Measurements from ENCODE around the gene AUTS2. TPM values are rescaled to one million over a fixed set of nuclear protein-coding genes. Genes with fewer than 3 reads are reported as not detected.

The AUTS2 gene
- total and polyA plus RNA-seq, 2 of the 8 experiments (the other 6 are each of a cell fraction or from before 2014, with no cell fraction given) = 25.9 to 101 TPM

- no peak for FAIRE-seq
- Histone ChIP-seq H2AFZ (ENCODE audit: low read length) (no peak overlapping the region), H4K20me1 (replicated peaks in 1 of 2; ENCODE audit: control insufficient read depth in 1 of 2, insufficient read depth in 2 of 2, low read length in 2 of 2) (no peaks in the 10 kb centered on the region), H4K5ac (ENCODE audit: insufficient read length, low read depth, low read length) (no peak overlapping the region), H2AK5ac (ENCODE audit: low read depth, low read length) (no peak overlapping the region), H4K8ac (ENCODE audit: extremely low read depth, insufficient read depth, low read length) (no peak overlapping the region), H3K23ac (ENCODE audit: insufficient read length) (no peak overlapping the region), H3K9me3 (ENCODE audit: insufficient read depth in 2 of 2, low read depth in 1 of 2, low read length in 1 of 2) (no peaks in the 10 kb centered on the region), H3K27ac (ENCODE audit: low read depth, low read length) (no peak overlapping the region), H3K79me1 (ENCODE audit: low read depth, low read length) (no peaks in the 10 kb centered on the region), H3K4ac (replicated peaks; ENCODE audit: insufficient read length, low read depth, low read length) (no peak overlapping the region), H3K79me2 (ENCODE audit: control insufficient read depth in 1 of 2, insufficient read depth in 2 of 2, low read length in 2 of 2) (no peaks in the 10 kb centered on the region), H3K4me3 (ENCODE audit: extremely low read depth in 1 of 4, insufficient read depth in 2 of 4, low read depth in 3 of 4, low read length in 4 of 4) (no peak overlapping the region), H3K4me2 (ENCODE audit: insufficient read depth in 1 of 2, low read depth in 2 of 2, low read length in 2 of 2) (no peak overlapping the region), H3K14ac (ENCODE audit: insufficient read length) (no peak overlapping the region), H3K27me3 (replicated peaks in 1 of 4; ENCODE audit: control insufficient read depth in 3 of 4, extremely low read depth in 1 of 4, insufficient read depth in 3 of 4, low read length in 3 of 4) (no peaks in the 10 kb centered on the region; a peak in 1 of 7 replicates), H2BK12ac (ENCODE audit: low read depth, low read length) (no peak overlapping the region), H3K9ac (replicated peaks in 1 of 4; ENCODE audit: extremely low read depth in 1 of 4, low read depth in 3 of 4, low read length in 3 of 4) (no peak overlapping the region), H2BK15ac (ENCODE audit: low read length) (no peak overlapping the region), H2BK20ac (ENCODE audit: low read length) (no peak overlapping the region), H2BK120ac (replicated peaks; ENCODE audit: low read depth, low read length) (no peak overlapping the region), H3K56ac (replicated peaks; ENCODE audit: insufficient read length, low read depth, low read length) (no peak overlapping the region), H3K18ac (ENCODE audit: extremely low read depth, low read length) (no peak overlapping the region), H4K91ac (replicated peaks; ENCODE audit: insufficient read length, low read length) (no peak overlapping the region), H2BK5ac (ENCODE audit: low read depth, low read length) (no peak overlapping the region), H3K36me3 (ENCODE audit: control insufficient read depth in 2 of 4, insufficient read depth in 4 of 4, low read length in 3 of 4) (no peaks in the 10 kb centered on the region), H3K23me2 (ENCODE audit: low read depth, low read length) (no peaks in the 10 kb centered on the region), H3K4me1 (replicated peaks in 1 of 4; ENCODE audit: control insufficient read depth in 3 of 4, insufficient read depth in 4 of 4, low read length in 3 of 4) (peaks cover 0 to 2% (median under 1%) of the 10 kb centered on the region in 4 experiments; a peak in 3 of 7 replicates)
- DNase-seq (ENCODE audit: low read depth in 1 of 2, low spot score in 2 of 2) = no peak
- WGBS, 2 experiments (ENCODE audit: extremely low coverage in 1 of 2, insufficient coverage in 1 of 2, insufficient read length in 1 of 2, insufficient replicate concordance in 2 of 2, low coverage in 1 of 2, low lambda C conversion rate in 2 of 2, missing lambda C conversion rate in 1 of 2) = 92% methylated on average over 2 of the region's 2 CpGs; no CpG with 5 or more reads in 1 of the 2 experiments
- TF ChIP-seq E2F6 (IDR thresholded peaks at IDR 0.05) (no peak), KDM5A (IDR thresholded peaks at IDR 0.05; ENCODE audit: low read length) (no peak), SAP30 (IDR thresholded peaks at IDR 0.05; ENCODE audit: insufficient read depth, insufficient replicate concordance, low read length) (no peak), MAX (IDR thresholded peaks at IDR 0.05) (no peak), RXRA (IDR thresholded peaks at IDR 0.05; ENCODE audit: insufficient read depth, low read depth, low read length) (no peak), EGR1 (IDR thresholded peaks at IDR 0.05; ENCODE audit: borderline replicate concordance, low read depth, low read length) (no peak), TCF12 (IDR thresholded peaks at IDR 0.05; ENCODE audit: low read depth, low read length) (no peak), SP1 (IDR thresholded peaks at IDR 0.05; ENCODE audit: low read depth, low read length) (no peak), RFX5 (IDR thresholded peaks at IDR 0.05; ENCODE audit: borderline replicate concordance, low read depth, low read length) (no peak), BRCA1 (IDR thresholded peaks at IDR 0.05; ENCODE audit: low read depth, low read length) (no peak), CREB1 (IDR thresholded peaks at IDR 0.05) (no peak), PHF8 (conservative IDR thresholded peaks at IDR 0.05; ENCODE audit: low read depth, low read length) (no peak), SIX5 (IDR thresholded peaks at IDR 0.05; ENCODE audit: low read depth, low read length) (no peak), MAFK (IDR thresholded peaks at IDR 0.05; ENCODE audit: low read depth, low read length) (no peak)
- CTCF ChIA-PET (ENCODE audit: partially characterized antibody) = interaction anchor here (0.9 to 2.0 kb wide), 2 partner anchors 10 to 17 kb away, joined by 3 to 7 read pairs; no protein-coding TSS in a partner anchor
- POLR2A ChIA-PET (ENCODE audit: partially characterized antibody) = no interaction called here
Observed at GRCh38 chr7:70053421-70053820, 455.1 kb downstream of the AUTS2 start.
